A549 (cell line): ENCODE data around the gene MRTFB. TPM values are rescaled to one million over a fixed set of nuclear protein-coding genes. Genes with fewer than 3 reads are reported as not detected.

Experiments used
- ATAC-seq, 2 experiments: fragments of 200-7000 bp in 1 of 2; fragments of >200 bp in 1 of 2; cut with Nextera tagmentation in 1 of 2; cut with Tn5 transposase in 1 of 2; 3 replicates each; pipeline versions ENCODE4 v1.8.0 to v1.9.1; 2018 to 2020; ENCODE audit warnings: mild to moderate bottlenecking in 1 of 2, moderate library complexity in 1 of 2
- CTCF ChIA-PET: fragments of 300-600 bp; sonication (Branson Sonifier 250); formaldehyde crosslinking; extraction: SDS; loops from one replicate; lab custom pipeline; 2021; ENCODE audit warnings: antibody characterized with exemption, inconsistent platforms; lab: Yijun Ruan, JAX
- POLR2A ChIA-PET: fragments of 350-600 bp; formaldehyde crosslinking; extraction: SDS; loops from one replicate; lab custom pipeline; 2021; ENCODE audit warnings: antibody characterized with exemption, inconsistent platforms; lab: Yijun Ruan, JAX
- DNase-seq, 2 experiments: peaks; one replicate each; pipeline versions ENCODE4 v3.0.0 to v3.0.0-alpha.2; 2011 to 2016; ENCODE audit warnings: low read depth in 1 of 2, low spot score in 1 of 2
- FAIRE-seq: peaks from 2 replicates; lab custom pipeline; 2011; peaks lifted over from hg19 to GRCh38; lab: Jason Lieb, UNC
- H3K27ac ChIP-seq, 2 experiments: fragments of >200 bp; sonication (Bioruptor Twin); formaldehyde crosslinking; 3 replicates each; pipeline ENCODE4 v1.5.1; 2016 to 2017
- H3K4me1 ChIP-seq: fragments of >200 bp; sonication (Bioruptor Twin); formaldehyde crosslinking; 3 replicates; pipeline ENCODE4 v1.6.1; 2016
- H3K4me2 ChIP-seq: fragments of >200 bp; sonication (Bioruptor Twin); formaldehyde crosslinking; 3 replicates; pipeline ENCODE4 v1.6.1; 2016
- H3K4me3 ChIP-seq: fragments of >200 bp; sonication (Bioruptor Twin); formaldehyde crosslinking; 3 replicates; pipeline ENCODE4 v1.5.1; 2016
- H3K9me3 ChIP-seq: fragments of >200 bp; sonication (Bioruptor Twin); formaldehyde crosslinking; 3 replicates; pipeline ENCODE4 v1.6.1; 2016
- BHLHE40 ChIP-seq: IDR thresholded peaks from 2 replicates; pipeline ENCODE4 v1.6.1; 2012; ENCODE audit warnings: low read depth, low read length, inconsistent platforms
- CBX2 ChIP-seq: fragments of 200-600 bp; sonication (generic); IDR thresholded peaks from 2 replicates; pipeline ENCODE4 v1.6.1; 2016; ENCODE audit warnings: low read depth, mild to moderate bottlenecking, borderline replicate concordance
- CHD2 ChIP-seq: fragments of 150-350 bp; IDR thresholded peaks from 2 replicates; pipeline ENCODE4 v1.6.1; 2014; ENCODE audit warnings: low read length; ENCODE audit not compliant: partially characterized antibody
- CHD4 ChIP-seq: fragments of 200-600 bp; sonication (generic); IDR thresholded peaks from 2 replicates; pipeline ENCODE4 v1.6.1; 2016; ENCODE audit warnings: antibody characterized with exemption, mild to moderate bottlenecking, borderline replicate concordance
- ESRRA ChIP-seq: fragments of 150-350 bp; IDR thresholded peaks from 2 replicates; pipeline ENCODE4 v1.6.1; 2014; ENCODE audit warnings: mild to moderate bottlenecking, low read length, borderline replicate concordance
- HDAC2 ChIP-seq: fragments of 200-600 bp; sonication (generic); IDR thresholded peaks from 2 replicates; pipeline ENCODE4 v1.6.1; 2016
- HOXB13 ChIP-seq: fragments of 250-450 bp; sonication (Bioruptor Pico); IDR thresholded peaks from 2 replicates; pipeline ENCODE4 v1.5.0; 2020; ENCODE audit warnings: low read depth, mild to moderate bottlenecking, moderate library complexity
- JUN ChIP-seq, 2 experiments: fragments of >200 bp; sonication (Bioruptor Twin); formaldehyde crosslinking; IDR thresholded peaks; 2 replicates in 1 of 2; 3 replicates in 1 of 2; pipeline ENCODE4 v1.6.1; 2016 to 2017
- JUNB ChIP-seq: fragments of >200 bp; sonication (Bioruptor Twin); formaldehyde crosslinking; IDR thresholded peaks from 2 replicates; pipeline ENCODE4 v1.6.1; 2016
- MAFK ChIP-seq: fragments of 450-650 bp; IDR thresholded peaks from 2 replicates; pipeline ENCODE4 v1.6.1; 2014; ENCODE audit not compliant: partially characterized antibody
- RARB ChIP-seq: fragments of 250-450 bp; sonication (Bioruptor Pico); IDR thresholded peaks from 2 replicates; pipeline ENCODE4 v1.8.0; 2021; ENCODE audit warnings: mild to moderate bottlenecking, moderate library complexity
- RCOR1 ChIP-seq: fragments of 150-350 bp; IDR thresholded peaks from 2 replicates; pipeline ENCODE4 v1.6.1; 2014; ENCODE audit warnings: antibody characterized with exemption, low read length, low read depth
- RFX5 ChIP-seq: fragments of 450-650 bp; IDR thresholded peaks from 2 replicates; pipeline ENCODE4 v1.7.1; 2014; ENCODE audit warnings: antibody characterized with exemption, mild to moderate bottlenecking, moderate library complexity
- RNF2 ChIP-seq: fragments of 200-600 bp; sonication (generic); IDR thresholded peaks from 2 replicates; pipeline ENCODE4 v1.6.1; 2016; ENCODE audit warnings: low read depth, mild to moderate bottlenecking, antibody characterized with exemption, moderate library complexity, borderline replicate concordance
- SMC3 ChIP-seq: fragments of >200 bp; sonication (Bioruptor Twin); formaldehyde crosslinking; IDR thresholded peaks from 3 replicates; pipeline ENCODE4 v1.6.1; 2018; ENCODE audit warnings: inconsistent platforms
- SREBF2 ChIP-seq: fragments of 450-650 bp; IDR thresholded peaks from 2 replicates; pipeline ENCODE4 v1.6.1; 2014; ENCODE audit warnings: mild to moderate bottlenecking, moderate library complexity
- TP53 ChIP-seq: fragments of 250-450 bp; sonication (Bioruptor Pico); IDR thresholded peaks from 2 replicates; pipeline ENCODE4 v1.5.0; 2021; ENCODE audit warnings: mild to moderate bottlenecking, moderate library complexity
- ZC3H11A ChIP-seq: fragments of 450-650 bp; IDR thresholded peaks from 2 replicates; pipeline ENCODE4 v1.6.1; 2014; ENCODE audit warnings: antibody characterized with exemption, mild to moderate bottlenecking
- ZNF302 ChIP-seq: fragments of 250-450 bp; sonication (Bioruptor Pico); IDR thresholded peaks from 2 replicates; pipeline ENCODE4 v1.9.0; 2021; ENCODE audit warnings: inconsistent platforms, mild to moderate bottlenecking, moderate library complexity
- ZSCAN20 ChIP-seq: fragments of 250-450 bp; sonication (Bioruptor Pico); IDR thresholded peaks from 2 replicates; pipeline ENCODE4 v1.8.0; 2022; ENCODE audit warnings: mild to moderate bottlenecking, moderate library complexity
- WGBS: methylation state at CpG from one replicate; pipeline ENCODE4 v1.1.6; 2017; ENCODE audit errors: missing lambda C conversion rate; 5-methylcytosine and 5-hydroxymethylcytosine counted together
- polyA plus RNA-seq, 4 experiments: library from polyadenylated mRNA; depleted of rRNA in 3 of 4; stranded (reverse); fragments of >200 nt; fragmentation: RNase III in 1 of 4; extraction: RNeasy Plus Mini Kit Qiagen cat#74134 plus additional on column Dnase treatment in 1 of 4; gene quantifications; 2 replicates in 3 of 4; 3 replicates in 1 of 4; pipeline ENCODE4 v1.2.3, GENCODE V29; 2011 to 2017
- TF ChIP-seq, protein P1 (sequence below): IDR thresholded peaks from 2 replicates; pipeline ENCODE4 v1.6.1; 2012
- TF ChIP-seq, protein P2 (sequence below): fragments of >200 bp; sonication (Bioruptor Twin); formaldehyde crosslinking; IDR thresholded peaks from 3 replicates; pipeline ENCODE4 v1.5.1; 2016
- TF ChIP-seq, protein P3 (sequence below): fragments of 450-650 bp; IDR thresholded peaks from 2 replicates; pipeline ENCODE4 v1.6.1; 2014; ENCODE audit warnings: antibody characterized with exemption
- TF ChIP-seq, protein P4 (sequence below): fragments of 200-600 bp; sonication (generic); IDR thresholded peaks from 2 replicates; pipeline ENCODE4 v1.6.1; 2016; ENCODE audit warnings: antibody characterized with exemption, mild to moderate bottlenecking, moderate library complexity
- TF ChIP-seq, protein P5 (sequence below): fragments of 150-350 bp; IDR thresholded peaks from 2 replicates; pipeline ENCODE4 v1.6.1; 2014; ENCODE audit warnings: low read depth, mild to moderate bottlenecking, low read length

Gene MRTFB
- polyA plus RNA-seq, 2 of the 4 experiments (the other 2 are of a cell fraction): 13.7 to 24.2 TPM

DNA sequence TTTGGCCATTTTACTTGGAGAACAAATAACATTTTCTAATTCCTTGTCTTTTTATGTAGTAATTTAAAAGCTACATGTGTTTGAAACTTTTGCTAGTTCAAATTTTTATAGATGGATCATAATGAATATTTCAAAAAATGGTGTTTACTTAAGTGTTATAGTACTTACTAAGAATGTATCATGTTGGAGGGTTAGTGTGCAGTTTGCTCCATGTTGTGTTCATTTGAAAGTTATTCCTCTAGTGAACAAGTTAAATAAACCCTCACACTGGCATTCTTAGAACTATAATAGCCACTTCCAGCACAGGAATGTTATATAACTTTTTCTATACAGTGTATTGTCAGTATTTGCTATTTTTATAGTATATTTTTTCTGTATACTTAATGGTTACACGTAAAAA, 62.8 kb downstream of the MRTFB start:
- Histone ChIP-seq H3K27ac (no peak overlapping the region), H3K9me3 (no peaks in the 10 kb centered on the region), H3K4me2 (no peak overlapping the region), H3K4me1 (peaks cover 16% of the 10 kb centered on the region), H3K4me3 (no peak overlapping the region)
- 84% methylated on average over 1 of the region's 1 CpG for WGBS
- CTCF ChIA-PET: interaction anchor here (1.1 kb wide), 1 partner anchor 226 kb away, joined by 3 read pairs; no protein-coding TSS in a partner anchor
- FAIRE-seq (no peak), DNase-seq (no peak), ATAC-seq (no peak)
- TF ChIP-seq JUN (IDR thresholded peaks at IDR 0.05) (no peak), MAFK (no peak), SMC3 (no peak), JUNB (no peak), RCOR1 (no peak), HOXB13 (CRISPR knock-in tag) (no peak), ZSCAN20 (CRISPR knock-in tag) (no peak), RARB (CRISPR knock-in tag) (no peak), CBX2 (no peak), CHD4 (no peak), TP53 (CRISPR knock-in tag) (no peak), CHD2 (no peak)
- TF ChIP-seq, protein P1, sequence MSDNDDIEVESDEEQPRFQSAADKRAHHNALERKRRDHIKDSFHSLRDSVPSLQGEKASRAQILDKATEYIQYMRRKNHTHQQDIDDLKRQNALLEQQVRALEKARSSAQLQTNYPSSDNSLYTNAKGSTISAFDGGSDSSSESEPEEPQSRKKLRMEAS: no peak
- TF ChIP-seq, protein P2, sequence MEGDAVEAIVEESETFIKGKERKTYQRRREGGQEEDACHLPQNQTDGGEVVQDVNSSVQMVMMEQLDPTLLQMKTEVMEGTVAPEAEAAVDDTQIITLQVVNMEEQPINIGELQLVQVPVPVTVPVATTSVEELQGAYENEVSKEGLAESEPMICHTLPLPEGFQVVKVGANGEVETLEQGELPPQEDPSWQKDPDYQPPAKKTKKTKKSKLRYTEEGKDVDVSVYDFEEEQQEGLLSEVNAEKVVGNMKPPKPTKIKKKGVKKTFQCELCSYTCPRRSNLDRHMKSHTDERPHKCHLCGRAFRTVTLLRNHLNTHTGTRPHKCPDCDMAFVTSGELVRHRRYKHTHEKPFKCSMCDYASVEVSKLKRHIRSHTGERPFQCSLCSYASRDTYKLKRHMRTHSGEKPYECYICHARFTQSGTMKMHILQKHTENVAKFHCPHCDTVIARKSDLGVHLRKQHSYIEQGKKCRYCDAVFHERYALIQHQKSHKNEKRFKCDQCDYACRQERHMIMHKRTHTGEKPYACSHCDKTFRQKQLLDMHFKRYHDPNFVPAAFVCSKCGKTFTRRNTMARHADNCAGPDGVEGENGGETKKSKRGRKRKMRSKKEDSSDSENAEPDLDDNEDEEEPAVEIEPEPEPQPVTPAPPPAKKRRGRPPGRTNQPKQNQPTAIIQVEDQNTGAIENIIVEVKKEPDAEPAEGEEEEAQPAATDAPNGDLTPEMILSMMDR: no peak
- TF ChIP-seq, protein P3, sequence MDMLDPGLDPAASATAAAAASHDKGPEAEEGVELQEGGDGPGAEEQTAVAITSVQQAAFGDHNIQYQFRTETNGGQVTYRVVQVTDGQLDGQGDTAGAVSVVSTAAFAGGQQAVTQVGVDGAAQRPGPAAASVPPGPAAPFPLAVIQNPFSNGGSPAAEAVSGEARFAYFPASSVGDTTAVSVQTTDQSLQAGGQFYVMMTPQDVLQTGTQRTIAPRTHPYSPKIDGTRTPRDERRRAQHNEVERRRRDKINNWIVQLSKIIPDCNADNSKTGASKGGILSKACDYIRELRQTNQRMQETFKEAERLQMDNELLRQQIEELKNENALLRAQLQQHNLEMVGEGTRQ: no peak
- TF ChIP-seq, protein P4, sequence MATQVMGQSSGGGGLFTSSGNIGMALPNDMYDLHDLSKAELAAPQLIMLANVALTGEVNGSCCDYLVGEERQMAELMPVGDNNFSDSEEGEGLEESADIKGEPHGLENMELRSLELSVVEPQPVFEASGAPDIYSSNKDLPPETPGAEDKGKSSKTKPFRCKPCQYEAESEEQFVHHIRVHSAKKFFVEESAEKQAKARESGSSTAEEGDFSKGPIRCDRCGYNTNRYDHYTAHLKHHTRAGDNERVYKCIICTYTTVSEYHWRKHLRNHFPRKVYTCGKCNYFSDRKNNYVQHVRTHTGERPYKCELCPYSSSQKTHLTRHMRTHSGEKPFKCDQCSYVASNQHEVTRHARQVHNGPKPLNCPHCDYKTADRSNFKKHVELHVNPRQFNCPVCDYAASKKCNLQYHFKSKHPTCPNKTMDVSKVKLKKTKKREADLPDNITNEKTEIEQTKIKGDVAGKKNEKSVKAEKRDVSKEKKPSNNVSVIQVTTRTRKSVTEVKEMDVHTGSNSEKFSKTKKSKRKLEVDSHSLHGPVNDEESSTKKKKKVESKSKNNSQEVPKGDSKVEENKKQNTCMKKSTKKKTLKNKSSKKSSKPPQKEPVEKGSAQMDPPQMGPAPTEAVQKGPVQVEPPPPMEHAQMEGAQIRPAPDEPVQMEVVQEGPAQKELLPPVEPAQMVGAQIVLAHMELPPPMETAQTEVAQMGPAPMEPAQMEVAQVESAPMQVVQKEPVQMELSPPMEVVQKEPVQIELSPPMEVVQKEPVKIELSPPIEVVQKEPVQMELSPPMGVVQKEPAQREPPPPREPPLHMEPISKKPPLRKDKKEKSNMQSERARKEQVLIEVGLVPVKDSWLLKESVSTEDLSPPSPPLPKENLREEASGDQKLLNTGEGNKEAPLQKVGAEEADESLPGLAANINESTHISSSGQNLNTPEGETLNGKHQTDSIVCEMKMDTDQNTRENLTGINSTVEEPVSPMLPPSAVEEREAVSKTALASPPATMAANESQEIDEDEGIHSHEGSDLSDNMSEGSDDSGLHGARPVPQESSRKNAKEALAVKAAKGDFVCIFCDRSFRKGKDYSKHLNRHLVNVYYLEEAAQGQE: no peak
- POLR2A ChIA-PET: no interaction called here

DNA sequence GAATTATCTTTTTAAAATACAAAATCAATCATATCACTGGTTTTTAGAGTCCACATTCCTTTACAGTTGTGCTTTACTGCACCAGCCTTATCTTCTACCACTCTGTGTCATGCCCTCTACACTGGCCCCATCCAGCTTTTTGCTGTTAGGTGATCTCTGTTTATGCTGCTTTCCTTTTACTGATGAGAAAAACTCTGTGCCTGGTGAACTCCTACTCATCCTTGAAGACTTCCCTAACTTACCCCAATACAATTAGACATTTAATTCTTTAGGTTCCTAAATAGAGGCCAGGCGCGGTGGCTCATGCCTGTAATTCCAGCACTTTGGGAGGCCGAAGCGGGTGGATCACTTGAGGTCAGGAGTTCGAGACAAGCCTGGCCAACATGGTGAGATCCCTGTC, 64.6 kb downstream of the MRTFB start:
- ATAC-seq (no peak), FAIRE-seq (no peak), DNase-seq (no peak)
- H3K4me1 ChIP-seq: peaks cover 16% of the 10 kb centered on the region
- H3K4me2 ChIP-seq: no peak overlapping the region
- TF ChIP-seq BHLHE40 (no peak), HDAC2 (no peak), ZNF302 (CRISPR knock-in tag) (no peak), RFX5 (no peak), ZC3H11A (no peak), RNF2 (no peak), ESRRA (no peak), MAFK (no peak), SREBF2 (no peak), HOXB13 (CRISPR knock-in tag) (no peak)
- TF ChIP-seq, protein P5, sequence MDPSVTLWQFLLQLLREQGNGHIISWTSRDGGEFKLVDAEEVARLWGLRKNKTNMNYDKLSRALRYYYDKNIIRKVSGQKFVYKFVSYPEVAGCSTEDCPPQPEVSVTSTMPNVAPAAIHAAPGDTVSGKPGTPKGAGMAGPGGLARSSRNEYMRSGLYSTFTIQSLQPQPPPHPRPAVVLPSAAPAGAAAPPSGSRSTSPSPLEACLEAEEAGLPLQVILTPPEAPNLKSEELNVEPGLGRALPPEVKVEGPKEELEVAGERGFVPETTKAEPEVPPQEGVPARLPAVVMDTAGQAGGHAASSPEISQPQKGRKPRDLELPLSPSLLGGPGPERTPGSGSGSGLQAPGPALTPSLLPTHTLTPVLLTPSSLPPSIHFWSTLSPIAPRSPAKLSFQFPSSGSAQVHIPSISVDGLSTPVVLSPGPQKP: no peak
- TF ChIP-seq, protein P1: no peak
- 0 out of 3 replicates have a peak, but pooled peaks cover 3% of the 10 kb centered on the region for H3K9me3 ChIP-seq
- 99% methylated on average over 5 of the region's 5 CpGs for WGBS
- no peak overlapping the region for H3K27ac ChIP-seq
- H3K4me3 ChIP-seq: no peak overlapping the region
- POLR2A ChIA-PET: no interaction called here
- CTCF ChIA-PET: interaction anchor here (0.6 kb wide), 1 partner anchor 213 kb away, joined by 3 read pairs; no protein-coding TSS in a partner anchor
